ENCODE data around the gene BBS5.

The BBS5 gene

DNA sequence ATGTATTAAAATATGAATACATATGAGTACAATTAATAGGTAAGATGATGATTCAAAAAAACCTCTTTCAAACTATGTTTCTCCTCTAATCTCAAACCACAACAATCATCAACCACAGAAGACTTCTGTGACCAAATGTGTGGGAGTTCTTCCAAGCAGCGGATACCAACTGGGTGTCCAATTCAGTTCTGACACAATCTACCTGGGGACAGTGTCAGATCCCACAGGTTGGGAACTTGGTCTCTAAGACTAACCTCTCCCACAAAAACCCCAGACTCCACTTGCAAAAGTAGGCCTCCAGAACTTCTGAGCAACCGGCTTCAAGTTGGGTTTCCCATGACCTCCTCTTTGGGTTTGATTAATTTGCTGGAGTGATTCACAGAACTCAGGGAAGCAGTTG lies 67.5 kb downstream of the BBS5 start:
- no peak for DNase-seq (ENCODE audit: low read depth)
